A673 (cell line): ENCODE measurements around the gene OR10A2.

Experiments used
- EZH2 ChIP-seq: fragments of 200-600 bp; sonication (generic); IDR thresholded peaks from 2 replicates; pipeline ENCODE4 v1.6.1; 2017; ENCODE audit warnings: borderline replicate concordance, low read depth, mild to moderate bottlenecking, mixed read lengths, antibody characterized with exemption, low read length; ENCODE audit not compliant: poor library complexity, severe bottlenecking
- TF ChIP-seq, protein P1 (sequence below): fragments of 300-800, 200-600 bp; sonication (generic); conservative IDR thresholded peaks from 2 replicates; pipeline ENCODE4 v1.5.1; 2017; ENCODE audit warnings: low read depth, mild to moderate bottlenecking, antibody characterized with exemption, low read length, moderate library complexity, mixed read lengths

- TF ChIP-seq, protein P1, sequence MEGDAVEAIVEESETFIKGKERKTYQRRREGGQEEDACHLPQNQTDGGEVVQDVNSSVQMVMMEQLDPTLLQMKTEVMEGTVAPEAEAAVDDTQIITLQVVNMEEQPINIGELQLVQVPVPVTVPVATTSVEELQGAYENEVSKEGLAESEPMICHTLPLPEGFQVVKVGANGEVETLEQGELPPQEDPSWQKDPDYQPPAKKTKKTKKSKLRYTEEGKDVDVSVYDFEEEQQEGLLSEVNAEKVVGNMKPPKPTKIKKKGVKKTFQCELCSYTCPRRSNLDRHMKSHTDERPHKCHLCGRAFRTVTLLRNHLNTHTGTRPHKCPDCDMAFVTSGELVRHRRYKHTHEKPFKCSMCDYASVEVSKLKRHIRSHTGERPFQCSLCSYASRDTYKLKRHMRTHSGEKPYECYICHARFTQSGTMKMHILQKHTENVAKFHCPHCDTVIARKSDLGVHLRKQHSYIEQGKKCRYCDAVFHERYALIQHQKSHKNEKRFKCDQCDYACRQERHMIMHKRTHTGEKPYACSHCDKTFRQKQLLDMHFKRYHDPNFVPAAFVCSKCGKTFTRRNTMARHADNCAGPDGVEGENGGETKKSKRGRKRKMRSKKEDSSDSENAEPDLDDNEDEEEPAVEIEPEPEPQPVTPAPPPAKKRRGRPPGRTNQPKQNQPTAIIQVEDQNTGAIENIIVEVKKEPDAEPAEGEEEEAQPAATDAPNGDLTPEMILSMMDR = no peak
- no peak for TF ChIP-seq EZH2
Observed at GRCh38 chr11:6894097-6894496, 31.2 kb downstream of the OR10A2 start.
